Lower leg skin (tissue), 3 donors: Measurements from ENCODE around the gene COA8.

ENCODE experiments used
- POLR2A ChIP-seq, 2 donors: fragments of 450-650 bp; IDR thresholded peaks; one replicate each; pipeline ENCODE4 v1.6.1; 2016 to 2017; ENCODE audit warnings: antibody characterized with exemption in 2 of 2, mild to moderate bottlenecking in 1 of 2, moderate library complexity in 1 of 2
- TF ChIP-seq, protein P1 (sequence below), 3 donors: fragments of 450-650 bp; IDR thresholded peaks; one replicate each; pipeline ENCODE4 v1.5.1; 2016; ENCODE audit warnings: antibody characterized with exemption in 3 of 3, mild to moderate bottlenecking in 3 of 3, moderate library complexity in 2 of 3

DNA sequence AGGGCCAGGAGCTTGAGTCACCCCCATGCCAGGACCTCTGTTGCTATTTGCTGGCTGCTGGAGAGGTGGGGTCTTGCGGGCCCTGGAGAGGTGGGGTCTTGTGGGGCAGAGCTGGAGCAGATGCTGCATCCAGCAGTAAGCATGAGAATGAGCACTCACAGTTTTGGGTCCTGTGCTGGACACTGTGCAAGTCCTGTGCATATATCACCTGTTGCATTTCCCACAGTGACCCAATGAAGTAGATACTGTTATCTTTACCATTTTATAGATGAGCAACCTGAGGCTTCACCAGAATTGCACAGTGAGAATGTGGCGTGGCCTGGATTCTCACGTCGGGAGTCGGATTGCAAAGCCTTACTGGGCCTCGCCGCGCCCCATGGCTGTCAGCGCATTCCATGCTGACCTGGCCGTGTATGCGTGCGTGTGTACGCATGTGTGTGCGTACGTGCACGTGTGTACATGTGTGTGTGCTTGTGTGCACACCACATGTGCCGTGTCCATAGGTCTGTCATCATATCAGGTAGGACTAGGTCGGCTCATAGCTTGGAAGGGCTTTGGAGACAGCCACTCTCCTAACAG is 12.0 kb downstream of the COA8 start:
- TF ChIP-seq, protein P1, sequence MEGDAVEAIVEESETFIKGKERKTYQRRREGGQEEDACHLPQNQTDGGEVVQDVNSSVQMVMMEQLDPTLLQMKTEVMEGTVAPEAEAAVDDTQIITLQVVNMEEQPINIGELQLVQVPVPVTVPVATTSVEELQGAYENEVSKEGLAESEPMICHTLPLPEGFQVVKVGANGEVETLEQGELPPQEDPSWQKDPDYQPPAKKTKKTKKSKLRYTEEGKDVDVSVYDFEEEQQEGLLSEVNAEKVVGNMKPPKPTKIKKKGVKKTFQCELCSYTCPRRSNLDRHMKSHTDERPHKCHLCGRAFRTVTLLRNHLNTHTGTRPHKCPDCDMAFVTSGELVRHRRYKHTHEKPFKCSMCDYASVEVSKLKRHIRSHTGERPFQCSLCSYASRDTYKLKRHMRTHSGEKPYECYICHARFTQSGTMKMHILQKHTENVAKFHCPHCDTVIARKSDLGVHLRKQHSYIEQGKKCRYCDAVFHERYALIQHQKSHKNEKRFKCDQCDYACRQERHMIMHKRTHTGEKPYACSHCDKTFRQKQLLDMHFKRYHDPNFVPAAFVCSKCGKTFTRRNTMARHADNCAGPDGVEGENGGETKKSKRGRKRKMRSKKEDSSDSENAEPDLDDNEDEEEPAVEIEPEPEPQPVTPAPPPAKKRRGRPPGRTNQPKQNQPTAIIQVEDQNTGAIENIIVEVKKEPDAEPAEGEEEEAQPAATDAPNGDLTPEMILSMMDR (IDR thresholded peaks at IDR 0.05), result no peak
- TF ChIP-seq POLR2A (IDR thresholded peaks at IDR 0.05), result no peak
